HEK293 (cell line): ENCODE data around the gene TBCC.

Experiments
- CTCF ChIA-PET: fragments of 350-600 bp; formaldehyde crosslinking; extraction: SDS; loops from one replicate; lab custom pipeline; 2021; ENCODE audit warnings: antibody characterized with exemption; lab: Yijun Ruan, JAX
- POLR2A ChIA-PET: fragments of 300-600 bp; formaldehyde crosslinking; extraction: SDS; loops from one replicate; lab custom pipeline; 2020; ENCODE audit warnings: antibody characterized with exemption, inconsistent platforms; lab: Yijun Ruan, JAX
- H3K27ac ChIP-seq: fragments of 200-500 bp; sonication (Bioruptor generic); 2 replicates; pipeline ENCODE4 v1.5.1; 2014; ENCODE audit warnings: low read depth, low read length, control low read depth, inconsistent platforms; ENCODE audit errors: extremely low read depth
- H3K36me3 ChIP-seq, 2 experiments: fragments of 200-500 bp in 1 of 2; sonication (Bioruptor generic) in 1 of 2; 1 replicate in 1 of 2; 2 replicates in 1 of 2; pipeline ENCODE4 v1.5.1; 2014 to 2017; ENCODE audit warnings: inconsistent platforms in 2 of 2, low read length in 2 of 2; ENCODE audit not compliant: control insufficient read depth in 2 of 2, insufficient read depth in 1 of 2
- H3K4me1 ChIP-seq: fragments of 200-500 bp; sonication (Bioruptor generic); 2 replicates; pipeline ENCODE4 v1.5.1; 2014; ENCODE audit warnings: mild to moderate bottlenecking, low read length, inconsistent platforms; ENCODE audit not compliant: control insufficient read depth, insufficient read depth
- H3K4me3 ChIP-seq: 2 replicates; pipeline ENCODE4 v1.5.1; 2011; ENCODE audit warnings: low read depth, mild to moderate bottlenecking, control low read depth, low read length, moderate library complexity
- H3K9me3 ChIP-seq: fragments of 200-500 bp; sonication (Bioruptor generic); 2 replicates; pipeline ENCODE4 v1.5.1; 2014; ENCODE audit warnings: low read depth, low read length, inconsistent platforms; ENCODE audit not compliant: control insufficient read depth, insufficient read depth
- ELK4 ChIP-seq: IDR thresholded peaks from 2 replicates; pipeline ENCODE4 v1.6.1; 2011; ENCODE audit warnings: mild to moderate bottlenecking, low read depth, low read length, borderline replicate concordance
- GLI4 ChIP-seq: fragments of 450-650 bp; formaldehyde crosslinking; IDR thresholded peaks from 2 replicates; pipeline ENCODE4 v1.5.1; 2016; ENCODE audit warnings: missing biosample characterization, missing genetic modification characterization
- GLIS2 ChIP-seq: fragments of 450-650 bp; formaldehyde crosslinking; IDR thresholded peaks from 2 replicates; pipeline ENCODE4 v1.5.1; 2016; ENCODE audit warnings: missing biosample characterization, missing genetic modification characterization
- HOXC10 ChIP-seq: sonication (generic); formaldehyde crosslinking; IDR thresholded peaks from 2 replicates; pipeline ENCODE4 v1.8.1; 2023; ENCODE audit warnings: mild to moderate bottlenecking, missing genetic modification reagents
- HOXD13 ChIP-seq: sonication (generic); formaldehyde crosslinking; IDR thresholded peaks from 2 replicates; pipeline ENCODE4 v1.8.0; 2022; ENCODE audit warnings: missing genetic modification reagents, borderline replicate concordance
- OVOL3 ChIP-seq: fragments of 450-650 bp; formaldehyde crosslinking; IDR thresholded peaks from 2 replicates; pipeline ENCODE4 v1.5.1; 2016; ENCODE audit warnings: missing biosample characterization, missing genetic modification characterization
- PRDM1 ChIP-seq: fragments of 450-650 bp; formaldehyde crosslinking; IDR thresholded peaks from 2 replicates; pipeline ENCODE4; 2016; ENCODE audit warnings: missing biosample characterization, missing genetic modification characterization
- SCRT2 ChIP-seq: fragments of 450-650 bp; formaldehyde crosslinking; IDR thresholded peaks from 2 replicates; pipeline ENCODE4 v1.5.1; 2016; ENCODE audit warnings: missing biosample characterization, missing genetic modification characterization
- YY1 ChIP-seq: fragments of 450-650 bp; formaldehyde crosslinking; IDR thresholded peaks from 2 replicates; pipeline ENCODE4 v1.5.1; 2018; ENCODE audit warnings: missing biosample characterization, missing genetic modification characterization
- ZNF157 ChIP-seq: fragments of 450-650 bp; formaldehyde crosslinking; IDR thresholded peaks from 2 replicates; pipeline ENCODE4 v1.5.1; 2016; ENCODE audit warnings: missing biosample characterization, missing genetic modification characterization
- ZNF280D ChIP-seq: fragments of 450-650 bp; formaldehyde crosslinking; IDR thresholded peaks from 2 replicates; pipeline ENCODE4 v1.5.1; 2016; ENCODE audit warnings: missing biosample characterization, missing genetic modification characterization
- ZNF394 ChIP-seq: fragments of 450-650 bp; formaldehyde crosslinking; IDR thresholded peaks from 2 replicates; pipeline ENCODE4 v1.5.1; 2016; ENCODE audit warnings: missing biosample characterization, missing genetic modification characterization, mild to moderate bottlenecking, moderate library complexity, borderline replicate concordance
- ZNF423 ChIP-seq: fragments of 450-650 bp; formaldehyde crosslinking; IDR thresholded peaks from 2 replicates; pipeline ENCODE4 v1.5.1; 2016; ENCODE audit warnings: missing biosample characterization, missing genetic modification characterization
- ZNF426 ChIP-seq: fragments of 450-650 bp; formaldehyde crosslinking; IDR thresholded peaks from 2 replicates; pipeline ENCODE4 v1.5.1; 2017; ENCODE audit warnings: missing biosample characterization, missing genetic modification characterization, mild to moderate bottlenecking, inconsistent platforms, moderate library complexity
- ZNF518A ChIP-seq: fragments of 450-650 bp; formaldehyde crosslinking; conservative IDR thresholded peaks from 2 replicates; pipeline ENCODE4 v1.5.1; 2016; ENCODE audit warnings: low read depth, missing biosample characterization, missing genetic modification characterization
- ZNF580 ChIP-seq: fragments of 450-650 bp; formaldehyde crosslinking; IDR thresholded peaks from 2 replicates; pipeline ENCODE4 v1.5.1; 2016; ENCODE audit warnings: missing biosample characterization, missing genetic modification characterization
- ZNF654 ChIP-seq: fragments of 450-650 bp; formaldehyde crosslinking; IDR thresholded peaks from 2 replicates; pipeline ENCODE4 v1.5.1; 2016; ENCODE audit warnings: low read depth, missing biosample characterization, missing genetic modification characterization
- ZNF660 ChIP-seq: fragments of 450-650 bp; IDR thresholded peaks from 2 replicates; pipeline ENCODE4 v1.5.1; 2018; ENCODE audit warnings: missing biosample characterization, mild to moderate bottlenecking, missing genetic modification characterization
- ZNF785 ChIP-seq: fragments of 450-650 bp; formaldehyde crosslinking; IDR thresholded peaks from 2 replicates; pipeline ENCODE4 v1.5.1; 2016; ENCODE audit warnings: missing biosample characterization, missing genetic modification characterization

Gene TBCC

GRCh38 chr6:42704937-42705374, 40.9 kb downstream of the TBCC start:
- Histone ChIP-seq H3K27ac (no peak overlapping the region), H3K9me3 (no peaks in the 10 kb centered on the region), H3K4me3 (no peak overlapping the region), H3K36me3 (no peaks in the 10 kb centered on the region), H3K4me1 (no peaks in the 10 kb centered on the region)
- CTCF ChIA-PET = interaction anchor here (0.6 to 1.0 kb wide), 2 partner anchors 22 to 173 kb away, joined by 3 read pairs; no protein-coding TSS in a partner anchor
- TF ChIP-seq ZNF785 (tag by site-specific recombination) (no peak), ZNF423 (no peak), ZNF157 (no peak), ELK4 (no peak), HOXC10 (no peak), ZNF394 (tag by site-specific recombination) (no peak), ZNF660 (tag by site-specific recombination) (no peak), ZNF280D (tag by site-specific recombination) (no peak), ZNF580 (no peak), YY1 (tag by site-specific recombination) (no peak), SCRT2 (tag by site-specific recombination) (no peak), GLIS2 (tag by site-specific recombination) (no peak), OVOL3 (tag by site-specific recombination) (no peak), GLI4 (no peak), PRDM1 (tag by site-specific recombination) (no peak), HOXD13 (CRISPR knock-in tag) (no peak), ZNF426 (tag by site-specific recombination) (no peak), ZNF654 (tag by site-specific recombination) (no peak), ZNF518A (tag by site-specific recombination) (no peak)
- POLR2A ChIA-PET = interaction anchor here (0.7 kb wide), 1 partner anchor 15 kb away, joined by 3 read pairs; no protein-coding TSS in a partner anchor
